ENCODE measurements around the gene DENND1A.
A peak's percentile ranks its signal among the peaks of the same experiment; 100 is the strongest.
"Not testable (repeated sequence)": the region's sequence is repeated elsewhere in the genome, so short reads cannot be mapped to it uniquely, and the experiment has no call there.

Gene DENND1A

GRCh38 chr9:123834889-123835562, 94.9 kb downstream of the DENND1A start:
- H3K36me3 Mint-ChIP-seq, result peaks cover 22% of the 10 kb centered on the region
- peak overlapping the region; percentile 77 for H3K27ac Mint-ChIP-seq
- peak overlapping the region; percentile 67 for H3K4me3 Mint-ChIP-seq
- peak; percentile 75 for ATAC-seq
- H3K27me3 Mint-ChIP-seq, result no peaks in the 10 kb centered on the region
- peaks cover 22% of the 10 kb centered on the region for H3K4me1 Mint-ChIP-seq
- H3K9me3 Mint-ChIP-seq, result peaks cover 2% of the 10 kb centered on the region

GRCh38 chr9:123834218-123834888, 95.6 kb downstream of the DENND1A start:
- H3K36me3 Mint-ChIP-seq, result peaks cover 29% of the 10 kb centered on the region
- peaks cover 22% of the 10 kb centered on the region for H3K4me1 Mint-ChIP-seq
- no peak overlapping the region for H3K4me3 Mint-ChIP-seq
- peak overlapping the region; percentile 77 for H3K27ac Mint-ChIP-seq
- peaks cover 5% of the 10 kb centered on the region for H3K9me3 Mint-ChIP-seq
- ATAC-seq, result no peak
- no peaks in the 10 kb centered on the region for H3K27me3 Mint-ChIP-seq

GRCh38 chr9:123832858-123833650, 96.9 kb downstream of the DENND1A start:
- Mint-ChIP-seq H3K9me3 (peaks cover 12% of the 10 kb centered on the region), H3K27ac (no peak overlapping the region), H3K4me1 (peaks cover 22% of the 10 kb centered on the region)

GRCh38 chr9:123832176-123832575, 97.8 kb downstream of the DENND1A start:
- Mint-ChIP-seq H3K4me3 (no peak overlapping the region), H3K36me3 (peaks cover 50% of the 10 kb centered on the region), H3K27me3 (no peaks in the 10 kb centered on the region), H3K4me1 (peaks cover 22% of the 10 kb centered on the region), H3K9me3 (peaks cover 15% of the 10 kb centered on the region), H3K27ac (no peak overlapping the region)
- no peak for ATAC-seq

More at GRCh38 chr9:123832858-123833650, 96.9 kb downstream of the DENND1A start:
- ATAC-seq, result no peak
- peaks cover 42% of the 10 kb centered on the region for H3K36me3 Mint-ChIP-seq
- H3K4me3 Mint-ChIP-seq, result no peak overlapping the region
- H3K27me3 Mint-ChIP-seq, result no peaks in the 10 kb centered on the region

- no peak overlapping the region for H3K27ac Mint-ChIP-seq
- H3K27me3 Mint-ChIP-seq, result no peaks in the 10 kb centered on the region
- H3K4me1 Mint-ChIP-seq, result peaks cover 4% of the 10 kb centered on the region
- H3K9me3 Mint-ChIP-seq, result peaks cover 20% of the 10 kb centered on the region
- H3K4me3 Mint-ChIP-seq, result no peak overlapping the region
- no peak for ATAC-seq
- peaks cover 64% of the 10 kb centered on the region for H3K36me3 Mint-ChIP-seq
Observed at GRCh38 chr9:123828449-123828848, 101.5 kb downstream of the DENND1A start.

- Mint-ChIP-seq H3K27ac (no peak overlapping the region), H3K4me1 (peaks cover 7% of the 10 kb centered on the region), H3K27me3 (no peaks in the 10 kb centered on the region), H3K36me3 (peaks cover 51% of the 10 kb centered on the region), H3K9me3 (peaks cover 20% of the 10 kb centered on the region), H3K4me3 (no peak overlapping the region)
- ATAC-seq, result no peak
Observed at GRCh38 chr9:123825342-123826060, 104.4 kb downstream of the DENND1A start.

GRCh38 chr9:123823194-123823947, 106.6 kb downstream of the DENND1A start:
- Mint-ChIP-seq H3K36me3 (peaks cover 30% of the 10 kb centered on the region), H3K4me1 (peaks cover 7% of the 10 kb centered on the region), H3K4me3 (no peak overlapping the region), H3K9me3 (peaks cover 10% of the 10 kb centered on the region), H3K27me3 (no peaks in the 10 kb centered on the region), H3K27ac (no peak overlapping the region)
- ATAC-seq, result no peak

- H3K27ac Mint-ChIP-seq, result no peak overlapping the region
- peaks cover 4% of the 10 kb centered on the region for H3K9me3 Mint-ChIP-seq
- peaks cover 21% of the 10 kb centered on the region for H3K36me3 Mint-ChIP-seq
- H3K4me1 Mint-ChIP-seq, result peaks cover 7% of the 10 kb centered on the region
- no peak for ATAC-seq
- no peak overlapping the region for H3K4me3 Mint-ChIP-seq
- no peaks in the 10 kb centered on the region for H3K27me3 Mint-ChIP-seq
Observed at GRCh38 chr9:123821619-123822018, 108.3 kb downstream of the DENND1A start.

GRCh38 chr9:123820139-123820538, 109.8 kb downstream of the DENND1A start:
- no peaks in the 10 kb centered on the region for H3K27me3 Mint-ChIP-seq
- H3K4me1 Mint-ChIP-seq, result peaks cover 7% of the 10 kb centered on the region
- no peak overlapping the region for H3K4me3 Mint-ChIP-seq
- H3K27ac Mint-ChIP-seq, result no peak overlapping the region
- peaks cover 16% of the 10 kb centered on the region for H3K36me3 Mint-ChIP-seq
- no peak for ATAC-seq
- H3K9me3 Mint-ChIP-seq, result no peaks in the 10 kb centered on the region

GRCh38 chr9:123816817-123817472, 113.0 kb downstream of the DENND1A start:
- no peaks in the 10 kb centered on the region for H3K4me1 Mint-ChIP-seq
- H3K27me3 Mint-ChIP-seq, result no peaks in the 10 kb centered on the region
- H3K9me3 Mint-ChIP-seq, result no peaks in the 10 kb centered on the region
- no peak for ATAC-seq
- no peak overlapping the region for H3K27ac Mint-ChIP-seq
- no peak overlapping the region for H3K4me3 Mint-ChIP-seq
- peaks cover 5% of the 10 kb centered on the region for H3K36me3 Mint-ChIP-seq

- H3K36me3 Mint-ChIP-seq, H3K4me3 Mint-ChIP-seq, H3K27me3 Mint-ChIP-seq, H3K27ac Mint-ChIP-seq, H3K4me1 Mint-ChIP-seq, H3K9me3 Mint-ChIP-seq, ATAC-seq: not testable (repeated sequence)
Observed at GRCh38 chr9:123815856-123816255, 114.1 kb downstream of the DENND1A start.

GRCh38 chr9:123814496-123814895, 115.4 kb downstream of the DENND1A start:
- Mint-ChIP-seq H3K4me3 (no peak overlapping the region), H3K27me3 (no peaks in the 10 kb centered on the region), H3K36me3 (peaks cover 5% of the 10 kb centered on the region), H3K9me3 (no peaks in the 10 kb centered on the region), H3K4me1 (no peaks in the 10 kb centered on the region), H3K27ac (no peak overlapping the region)
- no peak for ATAC-seq

- no peaks in the 10 kb centered on the region for H3K4me1 Mint-ChIP-seq
- no peak for ATAC-seq
- no peaks in the 10 kb centered on the region for H3K27me3 Mint-ChIP-seq
Observed at GRCh38 chr9:123812984-123813383, 116.9 kb downstream of the DENND1A start.

GRCh38 chr9:123807251-123807650, 122.7 kb downstream of the DENND1A start:
- H3K9me3 Mint-ChIP-seq, result no peaks in the 10 kb centered on the region
- no peaks in the 10 kb centered on the region for H3K36me3 Mint-ChIP-seq
- H3K4me1 Mint-ChIP-seq, result no peaks in the 10 kb centered on the region
- H3K4me3 Mint-ChIP-seq, result no peak overlapping the region
- ATAC-seq, result no peak
- no peak overlapping the region for H3K27ac Mint-ChIP-seq
- no peaks in the 10 kb centered on the region for H3K27me3 Mint-ChIP-seq

More at GRCh38 chr9:123812984-123813383, 116.9 kb downstream of the DENND1A start:
- no peak overlapping the region for H3K27ac Mint-ChIP-seq
- H3K36me3 Mint-ChIP-seq, result peaks cover 5% of the 10 kb centered on the region
- no peak overlapping the region for H3K4me3 Mint-ChIP-seq
- H3K9me3 Mint-ChIP-seq, result no peaks in the 10 kb centered on the region
